NCI-H2196 (cell line): ENCODE results near the gene RAB18.
A peak's percentile ranks its signal among the peaks of the same experiment; 100 is the strongest.
"Not testable (repeated sequence)": the region's sequence is repeated elsewhere in the genome, so short reads cannot be mapped to it uniquely, and the experiment has no call there.

ENCODE experiments used
- DNase-seq: peaks from one replicate; lab custom pipeline; 2025; ENCODE audit not compliant: unreplicated experiment; lab: John Stamatoyannopoulos, UW

RAB18 gene

DNA sequence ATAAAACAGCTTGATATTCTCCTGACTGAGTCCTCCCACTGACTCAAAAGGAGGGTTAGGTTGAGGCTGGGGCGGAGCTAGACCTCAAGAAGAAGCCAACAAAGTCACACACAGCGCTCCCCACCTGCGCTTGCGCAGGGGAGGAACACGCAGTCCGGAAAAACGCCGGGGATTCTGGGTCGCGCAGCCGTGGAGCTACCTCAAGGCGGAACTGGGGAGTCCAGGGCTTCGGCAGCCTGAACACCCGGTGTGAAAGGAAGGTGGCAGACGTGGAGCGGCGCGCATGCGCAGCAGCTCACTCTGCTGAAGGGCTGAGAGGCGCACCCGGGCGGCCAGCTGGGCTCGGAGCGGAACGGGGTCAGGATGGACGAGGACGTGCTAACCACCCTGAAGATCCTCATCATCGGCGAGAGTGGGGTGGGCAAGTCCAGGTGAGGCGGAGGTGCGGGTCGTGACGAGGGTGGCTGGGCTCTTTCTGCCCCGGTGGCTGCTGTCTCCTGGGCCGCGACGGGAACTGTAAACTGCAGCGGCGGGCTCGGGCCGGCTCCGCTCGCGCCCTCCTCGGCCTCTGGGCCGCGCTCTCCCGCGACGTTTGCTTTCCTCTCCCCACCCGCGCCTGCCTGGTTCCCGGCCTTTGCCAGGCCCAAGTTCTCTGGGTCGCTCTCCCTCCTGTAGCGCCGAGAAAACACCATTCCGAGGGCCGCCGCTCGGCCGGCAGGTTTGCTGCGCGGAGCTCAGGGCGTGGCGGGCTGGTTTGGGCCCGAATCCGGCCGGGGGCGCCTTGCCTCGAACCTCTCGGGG, at the start of gene RAB18:
Gene RAB18, plus strand, starts transcription at position 298 of the 801 bp plus-strand sequence. Its CDS starts 66 bp downstream, at position 364.
- peak; percentile 89 for DNase-seq

DNA sequence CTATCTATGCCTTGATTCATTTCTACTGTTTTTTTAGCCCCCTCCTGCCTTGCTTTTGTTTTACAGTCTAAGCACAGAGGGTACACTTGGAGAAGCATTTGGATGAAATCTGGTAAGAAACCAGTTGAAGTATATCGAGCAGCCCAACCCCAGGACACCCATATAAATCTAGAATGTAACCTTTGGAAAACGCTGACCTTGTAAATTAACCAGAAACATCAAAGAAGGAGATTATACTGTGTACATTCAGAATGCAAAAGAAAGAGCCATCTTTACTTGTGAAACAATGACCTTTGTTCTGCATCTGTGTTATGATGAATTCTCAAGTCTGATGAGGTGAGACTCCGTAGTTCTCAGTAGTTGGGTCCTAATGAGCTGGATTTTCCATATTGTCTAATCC, 49.3 kb upstream of the RAB18 start:
- no peak for DNase-seq

DNA sequence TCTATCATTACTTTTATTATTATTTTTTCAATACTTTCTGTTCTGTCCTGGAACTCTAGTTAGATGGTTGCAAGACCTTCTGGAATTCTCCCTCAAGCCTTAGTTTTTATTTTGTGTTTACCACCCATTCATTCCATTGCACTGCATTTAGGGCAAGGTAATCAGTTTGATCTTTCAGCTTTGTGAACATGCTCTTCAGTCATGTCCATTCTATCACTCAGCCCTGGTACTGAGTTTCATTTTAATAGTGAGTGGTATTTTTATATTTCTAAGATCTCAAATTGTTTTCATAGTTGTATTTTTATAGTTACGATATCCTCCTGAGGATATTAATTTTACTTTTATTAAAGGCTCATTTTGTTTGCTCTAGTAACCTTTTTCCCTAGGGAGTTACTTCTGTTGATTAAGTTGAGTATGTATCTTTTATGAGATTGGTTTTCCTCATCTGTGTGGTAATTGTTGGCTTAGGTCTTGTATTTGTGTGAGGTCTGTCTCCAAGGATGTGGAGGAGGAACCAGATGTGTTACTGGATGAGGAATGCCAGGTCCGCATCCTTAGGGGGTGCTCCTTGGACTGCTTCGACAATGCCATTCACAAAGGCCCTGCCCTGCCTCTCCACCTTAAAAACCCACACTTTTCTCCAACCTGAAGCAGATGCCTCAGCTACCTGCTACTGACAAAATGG, 46.7 kb upstream of the RAB18 start:
- DNase-seq, result no peak

DNA sequence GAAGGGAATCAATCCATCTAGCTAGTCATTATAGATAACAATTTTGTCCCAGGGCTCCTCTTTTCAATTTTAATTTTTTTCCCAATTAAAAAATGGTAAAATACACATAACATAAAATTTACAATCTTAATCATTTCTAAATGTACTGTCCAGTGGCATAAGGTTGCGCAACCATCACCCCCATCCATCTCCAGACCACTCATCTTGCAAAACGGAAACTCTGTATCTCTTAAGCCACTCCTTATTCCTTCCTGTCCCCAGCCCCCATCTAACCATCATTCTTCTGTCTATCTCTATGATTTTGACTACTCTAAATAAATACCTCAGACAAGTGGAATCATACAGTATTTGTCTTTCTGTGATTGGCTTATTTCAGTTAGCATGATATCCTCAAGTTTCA, 46.1 kb upstream of the RAB18 start:
- no peak for DNase-seq

DNA sequence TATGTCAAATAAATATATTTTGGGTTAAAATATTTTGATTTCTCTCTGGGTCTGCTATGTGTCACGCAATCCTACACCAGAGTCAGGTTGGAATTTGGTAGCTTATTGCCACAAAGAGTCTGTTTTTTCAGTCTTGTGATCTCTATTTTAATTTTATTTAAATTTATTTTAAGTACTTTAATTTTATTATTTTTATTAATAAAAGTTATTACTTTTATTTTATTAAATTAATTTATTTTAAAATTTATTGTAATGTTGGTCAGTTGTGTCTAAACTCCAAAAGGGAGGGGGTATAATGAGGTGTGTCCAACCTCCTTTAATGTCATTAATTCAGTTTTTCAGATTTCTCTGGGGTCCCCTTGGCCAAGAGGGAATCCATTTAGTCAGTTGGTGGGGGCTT, 42.8 kb upstream of the RAB18 start:
- DNase-seq, result no peak

DNA sequence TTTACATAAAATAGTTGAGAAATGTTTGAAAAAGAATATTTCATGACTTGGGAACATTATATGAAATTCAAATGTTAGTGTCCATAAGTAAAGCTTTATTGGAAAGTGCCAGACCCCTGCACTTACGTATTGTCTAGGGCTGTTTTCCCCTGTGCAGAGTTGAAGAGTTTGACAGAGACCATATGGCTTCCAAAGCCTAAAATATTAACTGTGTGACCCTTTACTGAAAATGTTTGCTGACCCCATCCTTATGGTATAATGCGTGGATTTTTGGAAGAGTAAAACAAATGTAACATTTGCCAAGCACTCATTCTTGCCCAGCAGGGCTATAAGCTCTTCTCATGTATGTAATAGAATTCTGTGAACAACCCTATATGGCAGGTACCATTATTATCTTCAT, 40.1 kb upstream of the RAB18 start:
- no peak for DNase-seq

DNA sequence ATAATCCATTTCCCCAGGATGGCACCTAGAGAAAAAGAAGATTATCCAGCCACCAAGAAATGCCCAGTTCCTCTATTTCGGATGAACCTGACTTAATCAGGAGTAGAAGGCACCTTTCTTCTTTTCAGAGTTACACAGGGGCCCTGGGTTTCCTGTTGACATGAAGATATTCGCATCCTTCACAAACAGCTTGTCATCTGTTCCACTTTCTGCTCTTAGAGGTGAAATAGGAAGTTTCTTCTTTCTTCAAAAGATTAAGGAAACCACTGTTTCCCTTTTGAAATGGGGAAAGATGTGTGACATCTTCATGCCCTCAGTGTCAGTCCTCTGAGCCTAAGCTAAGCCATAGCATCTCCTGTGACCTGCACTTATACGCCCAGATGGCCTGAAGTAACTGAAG, 39.1 kb upstream of the RAB18 start:
- no peak for DNase-seq

DNA sequence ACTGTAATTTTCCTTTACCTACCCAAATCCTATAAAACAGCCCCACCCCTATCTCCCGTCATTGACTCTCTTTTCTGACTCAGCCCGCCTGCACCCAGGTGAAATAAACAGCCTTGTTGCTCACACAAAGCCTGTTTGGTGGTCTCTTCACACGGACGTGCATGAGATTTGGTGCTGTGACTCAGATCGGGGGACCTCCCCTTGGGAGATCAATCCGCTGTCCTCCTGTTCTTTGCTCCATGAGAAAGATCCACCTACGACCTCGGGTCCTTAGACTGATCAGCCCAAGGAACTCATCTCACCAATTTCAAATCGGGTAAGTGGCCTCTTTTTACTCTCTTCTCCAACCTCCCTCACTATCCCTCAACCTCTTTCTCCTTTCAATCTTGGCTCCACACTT, 38.5 kb upstream of the RAB18 start:
- DNase-seq, result not testable (repeated sequence)

DNA sequence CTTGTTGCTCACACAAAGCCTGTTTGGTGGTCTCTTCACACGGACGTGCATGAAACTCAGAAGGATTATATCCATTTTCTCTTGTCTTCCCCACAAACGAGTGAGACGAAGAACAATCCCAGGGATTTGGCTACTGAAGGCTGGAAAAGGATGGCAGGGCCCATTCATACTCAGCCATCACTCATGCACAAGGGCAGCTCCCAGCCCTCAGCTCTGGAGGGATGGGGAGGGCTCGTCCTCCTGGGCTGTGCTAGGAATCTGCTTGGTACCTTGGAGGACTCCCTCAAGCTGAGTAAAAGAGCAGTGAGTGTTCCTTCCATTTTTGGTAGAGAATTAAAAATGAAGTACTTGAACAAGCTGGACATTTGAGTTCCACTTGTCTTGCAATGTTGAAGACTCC, 33.2 kb upstream of the RAB18 start:
- DNase-seq, result no peak

DNA sequence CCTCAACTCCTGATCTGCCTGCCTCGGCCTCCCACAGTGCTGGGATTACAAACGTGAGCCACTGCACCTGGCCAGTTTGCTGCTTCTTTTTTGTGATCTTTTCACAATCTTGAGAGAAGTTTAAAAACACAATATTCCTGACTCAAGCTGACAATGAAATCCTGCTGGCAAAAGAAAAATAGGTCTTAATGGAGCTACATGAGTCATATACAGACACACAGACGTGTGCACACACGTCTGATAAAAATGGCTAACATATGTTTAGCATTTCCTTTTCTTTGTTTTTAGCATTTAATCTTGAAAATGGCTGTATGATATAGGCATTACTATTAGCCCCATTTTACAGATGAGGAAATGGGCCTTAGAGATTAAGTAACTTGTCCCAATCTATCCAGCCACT, 29.4 kb upstream of the RAB18 start:
- no peak for DNase-seq

DNA sequence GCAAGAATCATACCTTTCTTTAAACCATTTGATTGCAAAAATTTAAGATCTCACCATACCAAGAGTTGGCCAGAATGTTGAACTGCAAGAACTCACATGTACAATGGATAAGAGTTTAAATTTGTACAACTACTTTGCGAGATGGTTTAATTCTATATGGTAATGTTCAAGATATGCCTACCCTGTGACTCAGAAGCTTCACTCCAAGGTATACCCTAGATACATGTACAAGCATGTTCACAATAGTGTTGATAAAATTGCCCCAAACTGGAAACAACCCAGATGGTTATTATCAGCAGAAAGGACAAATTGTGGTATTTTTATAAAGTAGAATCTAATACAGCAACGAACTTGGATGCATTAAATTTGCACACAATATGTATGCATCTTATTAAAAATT, 25.1 kb upstream of the RAB18 start:
- DNase-seq, result no peak

DNA sequence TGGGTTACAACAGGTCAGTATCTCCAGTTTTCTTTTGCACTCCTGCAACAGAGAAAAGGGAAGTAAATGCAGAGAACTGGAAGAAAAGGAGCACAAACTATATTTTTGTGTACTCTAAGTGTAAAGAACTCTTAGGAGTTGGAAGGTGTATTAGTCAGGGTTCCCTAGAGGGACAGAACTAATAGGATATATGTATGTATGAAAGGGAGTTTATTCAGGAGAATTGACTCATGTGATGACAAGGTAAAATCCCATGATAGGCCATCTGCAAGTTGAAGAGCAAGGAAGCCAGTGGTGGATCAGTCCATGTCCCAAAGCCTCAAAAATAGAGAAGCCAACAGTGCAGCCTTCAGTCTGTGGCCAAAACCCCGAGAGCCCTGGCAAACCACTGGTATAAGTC, 22.6 kb upstream of the RAB18 start:
- no peak for DNase-seq

DNA sequence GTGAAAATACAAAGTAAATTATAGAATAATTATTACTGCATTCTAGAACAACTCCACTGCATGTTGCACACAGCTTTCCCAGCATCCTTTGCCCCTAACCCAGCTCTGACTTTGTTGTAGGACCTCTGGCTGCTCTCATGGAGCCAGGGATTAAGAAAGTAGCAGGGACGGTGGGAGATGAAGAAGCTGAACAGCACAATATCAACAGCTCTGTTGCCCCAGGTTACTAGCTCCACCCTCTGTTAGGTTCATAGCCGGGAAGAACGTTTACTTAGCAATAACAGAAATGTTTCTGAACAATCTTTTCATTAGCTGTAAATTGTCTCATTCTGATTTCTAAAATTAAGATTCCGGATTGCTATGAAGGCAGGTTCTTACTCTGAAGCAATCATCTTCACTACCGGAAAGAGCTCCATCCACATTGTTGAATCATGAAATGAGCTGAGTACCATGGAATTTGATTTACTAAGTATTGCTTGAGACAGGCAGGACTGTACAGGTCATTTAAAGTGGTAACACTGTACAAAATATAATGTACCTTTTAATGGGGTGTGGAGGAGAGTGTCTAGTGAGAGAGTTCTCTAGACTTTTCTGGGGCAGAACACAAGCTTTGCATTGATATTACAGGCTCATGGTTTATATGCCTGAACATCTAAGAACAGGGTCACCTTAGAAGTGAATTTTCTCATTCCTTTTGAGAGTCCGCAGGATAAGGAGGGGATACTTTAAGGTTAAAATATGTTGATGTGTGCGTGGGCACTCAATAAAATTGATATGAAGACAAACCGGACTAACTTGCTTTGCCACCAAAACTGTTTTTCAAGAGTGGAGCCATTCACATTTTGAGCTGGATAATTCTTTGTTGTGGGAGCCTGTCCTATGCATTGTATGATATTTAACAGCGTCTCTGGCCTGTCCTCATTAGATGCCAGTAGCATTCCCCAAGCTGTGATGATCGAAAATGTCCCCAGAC, 20.8 kb upstream of the RAB18 start:
- no peak for DNase-seq

DNA sequence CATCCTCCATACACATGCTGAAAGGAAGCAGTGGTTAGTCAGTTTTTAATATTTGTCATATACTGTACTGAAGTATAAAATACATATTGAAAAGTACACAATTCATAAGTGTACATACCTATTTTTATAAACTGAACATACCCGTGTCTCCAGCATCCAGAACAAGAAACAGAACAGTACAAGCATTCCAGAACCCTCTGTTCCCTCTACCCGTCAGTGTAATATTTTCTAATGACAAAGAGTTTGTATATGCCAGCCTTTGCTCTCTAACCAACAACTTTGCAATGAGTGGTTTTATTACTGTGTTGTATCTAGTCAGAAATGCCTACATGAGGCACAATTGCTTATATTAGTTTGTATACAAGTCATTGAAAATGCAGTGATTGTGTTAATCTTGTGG, 18.7 kb upstream of the RAB18 start:
- DNase-seq, result no peak

DNA sequence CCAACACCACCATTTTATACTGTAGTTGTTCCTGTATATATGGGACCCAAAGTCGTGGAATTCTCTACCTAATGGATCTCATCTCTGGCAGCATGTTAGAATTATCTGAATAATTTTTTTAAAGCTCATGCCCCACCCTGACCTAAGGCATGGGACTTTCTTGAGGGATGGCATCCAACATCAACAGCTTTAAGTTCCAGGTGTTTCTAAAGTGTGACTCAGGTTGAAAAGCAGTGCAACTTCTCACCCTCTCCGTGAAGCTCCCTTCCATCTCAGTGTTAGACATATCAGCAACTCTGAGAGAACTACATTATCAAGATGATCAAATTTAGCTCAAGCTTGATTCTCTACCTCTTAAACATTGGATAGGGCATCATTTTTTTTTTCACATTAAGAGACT, 18.1 kb upstream of the RAB18 start:
- no peak for DNase-seq

DNA sequence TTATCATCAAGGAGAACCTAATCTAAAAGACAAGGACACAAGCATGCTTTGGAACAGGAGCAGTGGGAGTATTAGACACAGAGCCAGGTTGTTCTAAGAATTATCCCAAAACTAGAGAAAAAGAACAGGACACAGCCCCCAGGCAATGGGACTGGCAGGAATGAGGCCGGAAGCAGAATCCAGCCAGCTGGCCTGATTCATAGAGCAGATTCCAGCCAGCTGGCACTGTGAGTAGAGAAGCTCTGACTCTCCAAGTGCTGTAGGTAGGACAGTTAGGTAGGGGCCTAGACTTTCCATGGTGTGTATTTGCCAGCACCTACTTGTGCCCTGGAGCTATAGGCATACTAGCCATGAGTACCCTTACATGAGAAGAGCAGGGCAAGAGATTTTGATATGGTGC, 13.3 kb upstream of the RAB18 start:
- no peak for DNase-seq

DNA sequence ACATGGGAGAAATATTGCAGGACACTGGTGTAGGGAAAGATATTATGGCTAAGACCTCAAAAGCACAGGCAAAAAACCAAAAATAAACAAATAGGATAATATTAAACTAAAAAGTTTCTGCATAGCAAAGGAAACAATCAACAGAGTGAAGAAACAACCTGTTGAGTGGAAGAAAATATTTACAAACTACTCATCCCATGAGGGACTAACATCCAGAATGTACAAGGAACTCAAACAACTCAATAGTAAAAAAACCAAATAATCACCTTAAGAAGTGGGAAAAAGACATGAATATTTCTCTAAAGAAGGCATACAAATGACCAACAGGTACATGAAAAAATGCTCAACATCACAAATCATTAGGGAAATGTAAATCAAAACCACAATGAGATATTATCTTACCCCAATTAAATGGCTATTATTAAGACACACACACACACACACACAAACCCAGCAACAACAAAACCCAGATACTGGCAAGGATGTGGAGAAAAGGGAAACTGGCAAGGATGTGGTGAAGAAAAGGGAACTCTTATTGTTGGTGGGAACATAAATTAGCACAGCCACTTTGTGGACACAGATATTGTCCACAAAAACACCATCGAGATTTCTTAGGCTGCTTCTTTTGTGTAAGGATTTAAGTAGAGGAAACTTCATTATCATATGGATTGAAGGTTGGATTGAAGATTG, 9.8 kb upstream of the RAB18 start:
- DNase-seq, result no peak

DNA sequence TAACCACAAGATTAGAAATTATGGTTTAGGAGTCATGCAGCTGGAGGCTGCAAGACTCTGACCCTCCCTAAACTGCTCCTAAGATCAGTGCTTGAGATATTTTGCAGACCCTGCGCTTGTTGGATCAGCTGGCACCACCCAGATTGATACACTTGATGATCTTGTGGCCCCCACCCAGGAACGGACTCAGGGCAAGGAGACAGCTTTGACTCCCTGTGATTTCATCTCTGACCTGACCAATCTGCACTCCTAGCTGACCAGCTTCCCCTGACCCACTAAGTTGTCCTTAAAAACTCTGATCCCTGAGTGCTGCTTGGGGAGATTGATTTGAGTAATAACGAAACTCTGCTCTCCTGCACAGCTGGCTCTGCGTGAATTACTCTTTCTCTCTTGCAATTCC, 8.0 kb upstream of the RAB18 start:
- no peak for DNase-seq

DNA sequence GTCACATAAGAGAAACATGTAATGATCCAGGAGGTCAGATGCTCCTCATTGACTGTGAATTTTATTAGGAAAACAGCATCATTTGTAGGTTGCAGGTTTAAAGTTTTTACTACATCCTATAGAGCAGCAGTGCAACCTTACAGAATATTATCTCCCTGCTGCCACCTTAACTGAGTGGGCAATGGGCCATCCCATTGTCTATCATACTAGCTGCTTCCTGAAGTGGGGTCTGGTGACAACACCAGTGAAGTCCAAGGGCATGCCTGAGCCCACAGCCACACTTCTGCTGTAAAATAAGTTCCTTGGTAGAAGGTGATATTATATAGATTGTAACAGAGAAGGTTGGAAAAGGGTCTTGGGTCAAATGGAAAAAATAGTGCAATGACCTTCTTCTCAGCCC, 4.0 kb upstream of the RAB18 start:
- no peak for DNase-seq

DNA sequence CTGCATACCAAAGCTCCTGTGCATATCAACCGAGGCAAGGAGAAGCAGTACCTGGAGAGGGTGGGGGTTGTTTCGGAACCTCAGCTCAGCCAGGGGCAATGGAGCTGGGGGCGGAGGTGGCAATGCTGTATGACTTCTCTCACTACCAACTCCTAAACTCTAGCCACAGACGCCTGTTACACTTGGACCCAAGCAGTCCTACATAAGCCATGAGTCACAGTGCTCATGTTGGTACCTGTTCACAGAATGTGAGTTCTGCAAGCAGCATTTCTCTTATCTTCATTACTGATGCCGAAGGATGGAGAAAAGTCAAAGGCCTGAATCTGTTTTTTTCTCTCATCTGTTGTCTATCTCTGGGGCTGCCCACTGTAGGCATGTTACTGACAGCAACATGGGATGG, 3.2 kb upstream of the RAB18 start:
- no peak for DNase-seq

DNA sequence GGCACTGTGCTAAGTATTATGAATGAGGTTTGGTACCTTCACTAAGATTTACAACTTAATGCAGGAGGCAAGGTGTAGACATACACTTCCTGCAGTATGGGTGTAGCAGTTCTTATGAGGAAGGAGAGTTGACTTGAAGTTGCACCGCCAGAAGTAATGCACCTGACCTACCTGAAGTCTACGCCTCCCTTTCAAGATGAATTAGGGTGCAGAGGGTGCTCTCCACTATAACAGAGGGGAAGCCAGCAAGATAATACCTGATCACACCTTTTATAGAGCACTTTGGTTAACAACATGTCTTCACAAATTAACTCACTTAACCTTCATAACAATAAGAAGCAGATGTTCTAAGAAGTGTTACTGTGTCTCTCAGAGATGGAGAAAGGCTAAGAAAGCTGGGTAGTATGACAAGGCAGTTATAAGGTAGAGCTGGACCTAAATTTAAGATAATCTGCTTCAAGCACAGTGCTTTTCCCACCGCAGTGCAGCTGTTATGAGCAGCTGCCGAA, 552 bp upstream of the RAB18 start:
- DNase-seq, result no peak
